ENCODE data around the gene CIBAR2.

CIBAR2 gene

GRCh38 chr16:85112364-85112763 is at the start of gene CIBAR2:
Gene CIBAR2 (minus strand): TSS chr16:85112472. CDS start chr16:85112352, 120 bp downstream.
- DNase-seq: no peak

- DNase-seq: no peak
Measured at GRCh38 chr16:85159179-85159980, 47.1 kb upstream of the CIBAR2 start.

- no peak for DNase-seq
Measured at GRCh38 chr16:85158743-85159178, 46.5 kb upstream of the CIBAR2 start.

- peak; percentile 38 for DNase-seq
Measured at GRCh38 chr16:85157813-85158742, 45.8 kb upstream of the CIBAR2 start.

- DNase-seq: no peak
Measured at GRCh38 chr16:85157372-85157771, 45.1 kb upstream of the CIBAR2 start.

GRCh38 chr16:85156869-85157268 is 44.6 kb upstream of the CIBAR2 start:
- no peak for DNase-seq

GRCh38 chr16:85156440-85156839 is 44.2 kb upstream of the CIBAR2 start:
- no peak for DNase-seq

GRCh38 chr16:85153656-85154091 is 41.4 kb upstream of the CIBAR2 start:
- no peak for DNase-seq

GRCh38 chr16:85153046-85153445 is 40.8 kb upstream of the CIBAR2 start:
- DNase-seq: no peak

- no peak for DNase-seq
Measured at GRCh38 chr16:85152414-85153030, 40.2 kb upstream of the CIBAR2 start.

- DNase-seq: peak; percentile 71
Measured at GRCh38 chr16:85151603-85152413, 39.5 kb upstream of the CIBAR2 start.

GRCh38 chr16:85151079-85151602 is 38.9 kb upstream of the CIBAR2 start:
- DNase-seq: no peak

- DNase-seq: no peak
Measured at GRCh38 chr16:85150331-85150940, 38.2 kb upstream of the CIBAR2 start.

- DNase-seq: no peak
Measured at GRCh38 chr16:85149776-85150175, 37.5 kb upstream of the CIBAR2 start.

- DNase-seq: no peak
Measured at GRCh38 chr16:85148931-85149330, 36.7 kb upstream of the CIBAR2 start.

GRCh38 chr16:85146922-85147651 is 34.8 kb upstream of the CIBAR2 start:
- DNase-seq: no peak

- no peak for DNase-seq
Measured at GRCh38 chr16:85146532-85146797, 34.2 kb upstream of the CIBAR2 start.

- DNase-seq: no peak
Measured at GRCh38 chr16:85145734-85146531, 33.7 kb upstream of the CIBAR2 start.

- no peak for DNase-seq
Measured at GRCh38 chr16:85145188-85145587, 32.9 kb upstream of the CIBAR2 start.
